GM23248 (cell line): ENCODE measurements around the gene SEC31B. TPM values are rescaled to one million over a fixed set of nuclear protein-coding genes. Genes with fewer than 3 reads are reported as not detected.

Experiments used
- DNase-seq: peaks from one replicate; pipeline ENCODE4 v3.0.0-alpha.2; 2015
- H2AFZ ChIP-seq: fragments of 200-600 bp; sonication (generic); 2 replicates; pipeline ENCODE4 v1.6.1; 2016; ENCODE audit warnings: antibody characterized with exemption
- H3F3A ChIP-seq: fragments of 200-600 bp; sonication (generic); 2 replicates; pipeline ENCODE4 v1.6.1; 2016; ENCODE audit warnings: mild to moderate bottlenecking, antibody characterized with exemption, mixed run types; ENCODE audit not compliant: insufficient read depth
- H3K27ac ChIP-seq: fragments of 200-600 bp; sonication (generic); 2 replicates; pipeline ENCODE4 v1.5.1; 2016; ENCODE audit warnings: mild to moderate bottlenecking
- H3K27me3 ChIP-seq: fragments of 200-600 bp; sonication (generic); replicated peaks from 2 replicates; pipeline ENCODE4 v1.6.1; 2016; ENCODE audit warnings: mild to moderate bottlenecking; ENCODE audit not compliant: insufficient read depth
- H3K36me3 ChIP-seq: fragments of 200-600 bp; sonication (generic); 2 replicates; pipeline ENCODE4 v1.6.1; 2016; ENCODE audit warnings: low read depth, mild to moderate bottlenecking
- H3K4me1 ChIP-seq: fragments of 200-600 bp; sonication (generic); 2 replicates; pipeline ENCODE4 v1.6.1; 2016; ENCODE audit warnings: mild to moderate bottlenecking; ENCODE audit not compliant: insufficient read depth
- H3K4me2 ChIP-seq: fragments of 200-600 bp; sonication (generic); one replicate; pipeline ENCODE4 v1.6.1; 2016; ENCODE audit warnings: mild to moderate bottlenecking; ENCODE audit not compliant: unreplicated experiment
- H3K4me3 ChIP-seq: fragments of 200-600 bp; sonication (generic); 2 replicates; pipeline ENCODE4 v1.5.1; 2016; ENCODE audit warnings: mild to moderate bottlenecking
- H3K79me2 ChIP-seq: fragments of 200-600 bp; sonication (generic); 2 replicates; pipeline ENCODE4 v1.6.1; 2016; ENCODE audit warnings: mild to moderate bottlenecking; ENCODE audit not compliant: insufficient read depth
- H3K9ac ChIP-seq: fragments of 200-600 bp; sonication (generic); 2 replicates; pipeline ENCODE4 v1.6.1; 2016; ENCODE audit warnings: mild to moderate bottlenecking
- H3K9me2 ChIP-seq: fragments of 200-600 bp; sonication (generic); 2 replicates; pipeline ENCODE4 v1.6.1; 2016; ENCODE audit warnings: mixed run types, mild to moderate bottlenecking, moderate library complexity; ENCODE audit not compliant: insufficient read depth
- H3K9me3 ChIP-seq: fragments of 200-600 bp; sonication (generic); one replicate; pipeline ENCODE4 v1.6.1; 2017; ENCODE audit warnings: low read depth
- H4K20me1 ChIP-seq: fragments of 200-600 bp; sonication (generic); 2 replicates; pipeline ENCODE4 v1.6.0; 2016; ENCODE audit not compliant: insufficient read depth
- EZH2 ChIP-seq: fragments of 200-600 bp; sonication (generic); IDR thresholded peaks from 2 replicates; pipeline ENCODE4 v1.6.1; 2018; ENCODE audit warnings: antibody characterized with exemption, mild to moderate bottlenecking; ENCODE audit not compliant: insufficient read depth, poor library complexity, severe bottlenecking
- EZH2phosphoT487 ChIP-seq: fragments of 200-600 bp; sonication (generic); IDR thresholded peaks from 2 replicates; pipeline ENCODE4 v1.6.1; 2018; ENCODE audit warnings: antibody characterized with exemption, moderate library complexity, mild to moderate bottlenecking, low read depth; ENCODE audit not compliant: insufficient read depth
- WGBS, 2 experiments: methylation state at CpG; one replicate each; pipeline ENCODE4 v1.1.6; 2015 to 2017; ENCODE audit warnings: low lambda C conversion rate in 2 of 2, low coverage in 1 of 2; ENCODE audit errors: missing lambda C conversion rate in 2 of 2; 5-methylcytosine and 5-hydroxymethylcytosine counted together
- in situ Hi-C: fragments of 300-500 bp; cut with MboI; formaldehyde crosslinking; loops from 2 replicates; pipeline ENCODE4 v1.15.0; 2020
- polyA plus RNA-seq: library from polyadenylated mRNA; unstranded; fragments of >200 nt; fragmentation: Nextera tagmentation; extraction: Ambion mirVana; gene quantifications from 2 replicates; pipeline ENCODE4 v1.2.1, GENCODE V29; 2016
- total RNA-seq: library from RNA; depleted of rRNA; stranded (reverse); fragments of >200 nt; shearing (Covaris generic); gene quantifications from 2 replicates; pipeline ENCODE4 v1.2.3, GENCODE V29; 2014

Gene SEC31B
- total and polyA plus RNA-seq, 2 experiments from 2014 or later, result 2.5 to 4.5 TPM

DNA sequence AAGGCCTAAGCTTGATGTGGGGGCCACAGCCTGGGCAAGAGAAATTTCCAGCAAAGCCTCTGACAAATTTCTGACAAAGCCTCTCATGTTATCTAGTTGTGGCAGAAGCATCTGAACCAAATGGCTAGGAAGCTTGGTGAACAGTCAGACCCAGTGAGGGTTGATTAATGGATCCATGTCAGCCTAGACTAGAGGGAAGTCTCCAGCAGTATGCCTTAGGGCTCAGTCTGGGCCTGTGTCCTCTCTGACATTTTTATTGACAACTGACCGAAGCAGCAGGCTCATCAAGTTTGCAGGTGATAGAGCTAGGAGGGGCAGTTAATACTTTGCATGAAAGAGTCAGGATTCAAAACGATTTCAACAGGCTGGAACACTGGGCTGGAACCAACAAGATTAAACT is 41.3 kb upstream of the SEC31B start:
- Histone ChIP-seq H3K36me3 (0 out of 2 replicates have a peak, but pooled peaks cover 3% of the 10 kb centered on the region), H2AFZ (no peak overlapping the region), H3K79me2 (no peaks in the 10 kb centered on the region), H3K9me3 (no peaks in the 10 kb centered on the region), H3K4me3 (no peak overlapping the region), H3K9ac (no peak overlapping the region), H4K20me1 (no peaks in the 10 kb centered on the region), H3K27me3 (peaks cover 16% of the 10 kb centered on the region), H3F3A (peaks cover 6% of the 10 kb centered on the region; the same call in 1 of the 2 replicates), H3K27ac (no peak overlapping the region), H3K4me1 (peaks cover 6% of the 10 kb centered on the region), H3K4me2 (no peak overlapping the region), H3K9me2 (no peaks in the 10 kb centered on the region)
- in situ Hi-C loops, result no loop called here
- DNase-seq, result no peak
- 63 to 69% methylated on average over 2 of the region's 2 CpGs for WGBS, 2 experiments
- TF ChIP-seq EZH2phosphoT487, result no peak
- TF ChIP-seq EZH2, result no peak

DNA sequence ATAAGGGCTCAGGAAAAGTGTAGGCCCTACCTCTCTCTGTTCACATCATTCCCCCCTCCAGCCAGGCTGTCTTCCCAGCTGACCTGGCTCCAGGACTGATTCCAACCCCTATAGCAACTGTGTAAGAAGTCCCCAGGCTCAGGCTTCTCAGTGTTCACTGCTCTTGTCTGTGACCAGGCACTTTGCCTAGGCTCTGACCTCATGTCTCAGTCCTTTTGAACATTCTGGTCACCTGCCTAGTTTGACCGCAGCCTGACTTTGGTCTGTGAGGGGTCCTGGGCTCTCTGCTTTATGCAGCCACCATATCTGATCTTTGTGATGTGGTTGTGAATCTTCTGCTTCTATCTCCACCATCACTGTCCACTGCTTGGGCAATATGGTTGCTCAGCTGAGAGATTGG is 40.6 kb upstream of the SEC31B start:
- Histone ChIP-seq H3K4me2 (no peak overlapping the region), H3K4me1 (peaks cover 6% of the 10 kb centered on the region), H3K79me2 (no peaks in the 10 kb centered on the region), H4K20me1 (no peaks in the 10 kb centered on the region), H3K27me3 (0 out of 2 replicates have a peak, but pooled peaks cover 9% of the 10 kb centered on the region), H3K27ac (no peak overlapping the region), H3K9ac (no peak overlapping the region), H3F3A (peaks cover 6% of the 10 kb centered on the region; the same call in 1 of the 2 replicates), H2AFZ (no peak overlapping the region), H3K4me3 (no peak overlapping the region), H3K9me3 (no peaks in the 10 kb centered on the region), H3K9me2 (no peaks in the 10 kb centered on the region), H3K36me3 (peaks cover 3% of the 10 kb centered on the region; the same call in 1 of the 2 replicates)
- TF ChIP-seq EZH2 (no peak), EZH2phosphoT487 (no peak)
- no peak for DNase-seq
- in situ Hi-C loops, result no loop called here
- WGBS, 2 experiments, result 96 to 100% methylated on average over 1 of the region's 1 CpG

DNA sequence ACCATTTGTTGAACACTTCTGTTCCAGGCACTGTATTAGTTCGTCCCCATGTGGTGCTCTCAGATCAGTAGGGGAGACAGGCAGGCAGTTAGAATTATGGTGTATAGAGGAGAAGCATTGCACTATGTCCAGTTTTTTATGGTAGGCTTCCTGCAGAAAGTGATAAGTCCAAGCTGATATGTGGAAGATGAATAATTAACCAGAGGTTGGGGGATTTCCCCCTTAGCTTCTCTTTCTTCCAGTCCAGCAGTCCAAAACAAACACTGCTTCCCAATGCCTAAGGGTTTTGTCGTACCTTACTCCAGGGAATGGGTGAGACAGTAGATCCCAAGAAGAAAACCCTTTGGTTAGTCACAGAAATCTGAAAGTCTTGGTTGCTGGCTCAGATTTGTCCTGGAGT is 35.2 kb upstream of the SEC31B start:
- Histone ChIP-seq H3K9me3 (no peaks in the 10 kb centered on the region), H3K9ac (no peak overlapping the region), H2AFZ (no peak overlapping the region), H3F3A (no peaks in the 10 kb centered on the region; the same call in 1 of the 2 replicates), H3K27me3 (no peaks in the 10 kb centered on the region), H3K4me2 (no peak overlapping the region), H3K36me3 (peaks cover 3% of the 10 kb centered on the region; the same call in 1 of the 2 replicates), H3K4me1 (no peaks in the 10 kb centered on the region), H3K4me3 (no peak overlapping the region), H3K27ac (no peak overlapping the region), H3K79me2 (no peaks in the 10 kb centered on the region), H3K9me2 (no peaks in the 10 kb centered on the region), H4K20me1 (no peaks in the 10 kb centered on the region)
- DNase-seq, result no peak
- in situ Hi-C loops, result loop anchor here (10.0 kb wide), 1 partner anchor 320 kb away; no protein-coding TSS in a partner anchor
- 74 to 80% methylated on average over 2 of the region's 2 CpGs for WGBS, 2 experiments
- TF ChIP-seq EZH2 (no peak), EZH2phosphoT487 (no peak)

DNA sequence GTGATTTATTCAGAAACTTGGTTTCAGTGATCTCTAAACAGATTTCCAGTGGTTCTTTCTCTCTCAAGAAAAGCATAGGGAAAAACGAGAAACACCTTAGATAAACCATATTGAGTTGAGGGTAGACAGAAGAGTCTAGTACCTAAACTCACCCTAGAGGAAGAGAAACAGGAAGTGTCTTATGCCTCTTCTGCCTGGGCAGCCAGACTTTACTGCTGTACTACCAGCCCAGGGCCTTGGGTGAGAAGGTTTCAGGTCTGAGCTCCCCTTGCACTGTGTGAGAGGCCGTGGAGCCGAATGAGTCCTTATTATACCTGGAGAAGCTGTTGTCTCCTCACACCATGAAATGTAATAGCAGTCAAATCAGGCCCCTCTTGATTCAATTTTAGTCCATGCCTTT is 34.3 kb upstream of the SEC31B start:
- DNase-seq, result no peak
- Histone ChIP-seq H3K4me2 (no peak overlapping the region), H3K9me2 (no peaks in the 10 kb centered on the region), H2AFZ (no peak overlapping the region), H3F3A (no peaks in the 10 kb centered on the region; the same call in 1 of the 2 replicates), H3K4me1 (no peaks in the 10 kb centered on the region), H3K9ac (no peak overlapping the region), H3K36me3 (peaks cover 3% of the 10 kb centered on the region; the same call in 1 of the 2 replicates), H3K9me3 (no peaks in the 10 kb centered on the region), H4K20me1 (no peaks in the 10 kb centered on the region), H3K4me3 (no peak overlapping the region), H3K27me3 (no peaks in the 10 kb centered on the region), H3K79me2 (no peaks in the 10 kb centered on the region), H3K27ac (no peak overlapping the region)
- TF ChIP-seq EZH2phosphoT487, result no peak
- TF ChIP-seq EZH2, result no peak
- in situ Hi-C loops, result loop anchor here (10.0 kb wide), 1 partner anchor 321 kb away; no protein-coding TSS in a partner anchor
- 95 to 97% methylated on average over 3 of the region's 3 CpGs for WGBS, 2 experiments
